Measurements from ENCODE around the gene TRIM25.
A peak's percentile ranks its signal among the peaks of the same experiment; 100 is the strongest.
"Not testable (repeated sequence)": the region's sequence is repeated elsewhere in the genome, so short reads cannot be mapped to it uniquely, and the experiment has no call there.

The TRIM25 gene, protein sequence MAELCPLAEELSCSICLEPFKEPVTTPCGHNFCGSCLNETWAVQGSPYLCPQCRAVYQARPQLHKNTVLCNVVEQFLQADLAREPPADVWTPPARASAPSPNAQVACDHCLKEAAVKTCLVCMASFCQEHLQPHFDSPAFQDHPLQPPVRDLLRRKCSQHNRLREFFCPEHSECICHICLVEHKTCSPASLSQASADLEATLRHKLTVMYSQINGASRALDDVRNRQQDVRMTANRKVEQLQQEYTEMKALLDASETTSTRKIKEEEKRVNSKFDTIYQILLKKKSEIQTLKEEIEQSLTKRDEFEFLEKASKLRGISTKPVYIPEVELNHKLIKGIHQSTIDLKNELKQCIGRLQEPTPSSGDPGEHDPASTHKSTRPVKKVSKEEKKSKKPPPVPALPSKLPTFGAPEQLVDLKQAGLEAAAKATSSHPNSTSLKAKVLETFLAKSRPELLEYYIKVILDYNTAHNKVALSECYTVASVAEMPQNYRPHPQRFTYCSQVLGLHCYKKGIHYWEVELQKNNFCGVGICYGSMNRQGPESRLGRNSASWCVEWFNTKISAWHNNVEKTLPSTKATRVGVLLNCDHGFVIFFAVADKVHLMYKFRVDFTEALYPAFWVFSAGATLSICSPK

DNA sequence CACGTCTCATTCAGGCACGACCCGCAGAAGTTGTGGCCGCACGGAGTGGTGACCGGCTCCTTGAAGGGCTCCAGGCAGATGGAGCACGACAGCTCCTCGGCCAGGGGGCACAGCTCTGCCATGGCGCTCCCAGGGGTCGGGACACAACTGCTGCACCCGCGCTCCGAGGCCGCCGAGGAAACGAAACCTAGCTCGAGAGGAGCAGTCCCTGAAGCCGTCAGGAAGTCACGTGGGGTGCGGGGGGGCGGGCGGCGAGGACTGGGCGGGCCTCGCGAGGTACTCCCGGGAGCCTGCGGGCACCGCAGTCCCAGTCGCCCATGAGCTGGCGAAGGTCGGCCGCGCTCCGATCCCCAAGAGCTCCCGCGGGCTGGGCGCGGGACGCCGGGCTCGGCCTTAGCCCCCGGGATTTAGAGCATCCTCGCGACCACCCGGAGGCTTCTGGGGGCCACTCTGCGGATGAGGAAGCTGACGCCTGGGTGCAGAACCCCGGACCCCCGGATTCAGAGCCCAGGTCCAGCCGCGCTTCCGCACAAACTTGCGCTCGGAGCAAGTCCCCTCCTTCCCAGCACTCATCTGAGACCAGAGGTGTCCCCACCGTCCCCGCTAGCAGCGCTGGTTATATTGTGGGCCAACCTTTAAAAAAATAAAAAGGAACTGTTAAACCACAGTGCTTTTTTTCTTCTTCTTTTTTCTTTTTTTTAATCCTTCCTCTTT lies at the start of gene TRIM25:
Gene TRIM25 (minus strand): TSS at position 183 of the 714 bp plus-strand sequence. CDS start 61 bp downstream, at position 122.
- DNase-seq: peak; percentile 91

DNA sequence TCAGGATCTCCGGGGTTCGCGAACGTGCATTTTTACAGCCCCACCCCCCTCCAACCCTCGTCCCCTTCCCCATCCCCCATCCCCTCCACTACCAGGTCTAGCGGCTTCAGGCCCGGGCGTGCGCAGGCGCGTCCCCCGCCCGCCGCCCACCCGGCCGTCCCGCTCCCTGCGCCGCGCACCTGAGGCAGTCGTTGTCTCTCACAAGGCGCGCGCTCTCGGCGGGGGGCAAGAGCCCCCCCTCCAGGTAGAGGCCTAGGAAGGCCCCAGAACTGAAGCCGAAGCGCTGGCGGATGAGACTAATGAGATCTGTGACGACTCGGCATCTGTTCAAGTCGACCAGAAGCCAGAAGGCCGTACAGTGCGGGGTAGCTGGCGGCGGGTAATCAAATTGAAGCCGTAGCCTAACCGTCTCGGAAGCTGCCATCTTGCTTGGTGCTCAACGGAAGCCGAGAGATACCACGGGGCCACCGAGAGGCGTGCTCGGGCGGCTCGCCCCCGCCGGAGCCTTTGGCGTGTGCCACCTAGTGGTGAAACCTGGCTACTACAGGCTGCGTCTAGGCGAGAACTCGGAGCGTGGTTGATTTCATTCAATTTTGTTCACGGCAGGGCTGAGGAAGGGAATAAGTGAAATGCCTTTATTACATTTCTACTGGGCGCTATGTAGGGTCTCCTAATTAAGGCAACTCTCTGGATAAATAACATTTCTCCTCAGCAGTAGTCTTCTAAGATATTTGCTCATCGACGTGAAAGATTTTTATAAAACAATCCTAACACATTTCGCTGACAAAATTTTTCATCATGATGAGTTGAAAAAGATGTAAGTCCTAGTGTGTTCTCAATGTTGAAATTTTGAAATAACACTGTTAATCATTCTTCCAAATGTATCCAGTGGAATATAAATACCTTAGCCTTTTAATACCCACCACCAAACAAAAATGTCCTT lies 47.0 kb upstream of the TRIM25 start, which contains the start of gene COIL:
Gene COIL (minus strand): TSS at position 455 of the 943 bp plus-strand sequence. CDS start 31 bp downstream, at position 424.
- peak; percentile 97 for DNase-seq

DNA sequence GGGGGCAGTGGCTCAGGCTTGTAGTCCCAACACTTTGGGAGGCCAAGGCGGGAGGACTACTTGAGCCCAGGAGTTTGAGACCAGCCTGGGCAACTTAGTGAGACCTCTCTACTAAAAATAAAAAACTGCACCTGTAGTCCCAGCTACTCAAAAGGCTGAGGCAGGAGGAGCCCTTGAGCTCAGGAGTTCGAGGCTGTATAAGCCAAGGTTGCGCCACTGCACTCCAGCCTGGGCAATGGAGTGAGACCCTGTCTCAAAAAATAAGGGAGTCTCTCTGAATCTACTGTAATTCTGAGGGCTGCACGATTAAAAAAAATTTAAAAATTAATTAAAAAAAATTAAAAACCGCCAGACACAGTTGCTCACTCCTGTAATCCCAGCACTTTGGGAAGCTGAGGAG lies 43.1 kb upstream of the TRIM25 start:
- DNase-seq: no peak

DNA sequence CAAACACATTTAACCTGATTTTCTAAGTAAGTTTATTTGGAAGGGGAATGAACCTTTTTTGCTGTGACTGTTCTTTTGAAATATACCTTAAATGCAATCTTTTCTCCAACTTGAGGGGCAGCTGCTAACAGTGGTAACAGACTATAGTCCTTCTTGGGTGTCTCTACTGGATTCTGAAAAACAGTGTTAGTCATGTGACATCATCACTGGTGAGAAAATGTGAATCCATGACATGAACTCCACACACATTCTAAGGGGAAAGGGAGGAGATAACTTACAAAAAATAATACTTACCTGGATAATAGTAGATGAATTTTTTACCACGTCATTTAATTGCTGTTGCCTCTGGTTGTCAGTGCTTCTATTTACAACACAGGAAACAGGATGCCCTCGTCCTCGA lies 35.7 kb upstream of the TRIM25 start:
- no peak for DNase-seq

DNA sequence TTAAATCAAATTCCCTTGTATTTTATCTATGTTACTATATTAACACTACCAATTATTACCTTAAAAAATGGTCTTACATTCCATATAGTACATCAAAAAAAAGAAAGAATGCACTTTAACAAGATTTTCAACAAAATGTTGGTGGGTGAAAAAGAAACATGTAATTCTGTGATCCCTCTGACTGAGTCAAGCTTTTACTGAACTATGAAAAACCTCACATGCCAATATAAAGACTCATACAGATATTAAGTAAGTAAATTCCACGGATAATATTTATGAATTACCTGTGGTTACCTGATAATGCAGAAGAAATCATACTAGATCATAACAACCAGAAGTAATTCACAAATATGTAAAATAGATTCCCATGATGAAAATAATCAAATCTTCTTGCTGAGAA lies 34.6 kb upstream of the TRIM25 start:
- no peak for DNase-seq

DNA sequence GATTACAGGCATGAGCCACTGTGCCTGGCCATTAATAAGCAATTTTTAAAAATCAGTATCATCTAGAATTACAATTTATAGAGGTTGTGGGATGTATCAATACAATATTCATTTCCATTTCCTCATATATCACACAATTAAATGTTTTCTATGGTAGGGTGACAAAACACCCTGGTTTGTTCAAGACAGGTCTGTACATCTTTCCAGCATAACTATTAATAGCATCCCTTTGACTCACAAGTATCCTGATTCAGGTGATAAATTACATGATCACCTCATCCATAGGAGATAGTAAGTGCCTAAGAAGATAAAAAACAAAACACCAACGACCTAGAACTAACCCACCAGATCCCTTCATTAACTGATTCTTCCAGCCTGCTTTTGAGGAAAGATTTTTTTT lies 33.9 kb upstream of the TRIM25 start:
- no peak for DNase-seq

DNA sequence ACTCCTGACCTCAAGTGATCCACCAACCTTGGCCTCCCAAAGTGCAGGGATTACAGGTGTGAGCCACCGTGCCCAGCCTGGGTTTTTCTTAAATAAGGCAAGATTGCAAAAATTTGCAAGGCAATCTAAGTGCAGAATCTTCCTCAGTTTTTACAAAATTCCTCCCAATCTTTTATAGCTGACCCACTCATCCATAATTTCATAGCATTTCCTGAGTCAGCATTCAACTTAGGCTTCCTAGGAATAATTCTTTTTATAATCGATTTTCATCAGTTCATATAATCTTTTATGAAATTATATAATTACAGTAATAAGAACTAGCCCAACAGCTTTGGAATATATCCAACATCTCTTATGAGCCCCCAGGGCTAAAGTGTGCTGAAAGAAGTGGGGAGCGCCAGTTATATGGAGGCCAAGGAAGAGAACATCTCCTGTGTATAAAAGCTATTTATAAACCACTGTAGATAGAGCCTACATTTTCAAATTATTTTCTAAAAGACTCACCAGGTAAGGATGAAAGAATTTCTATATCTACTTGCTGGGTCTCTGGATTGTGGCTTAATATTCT lies 32.2 kb upstream of the TRIM25 start:
- DNase-seq: no peak

DNA sequence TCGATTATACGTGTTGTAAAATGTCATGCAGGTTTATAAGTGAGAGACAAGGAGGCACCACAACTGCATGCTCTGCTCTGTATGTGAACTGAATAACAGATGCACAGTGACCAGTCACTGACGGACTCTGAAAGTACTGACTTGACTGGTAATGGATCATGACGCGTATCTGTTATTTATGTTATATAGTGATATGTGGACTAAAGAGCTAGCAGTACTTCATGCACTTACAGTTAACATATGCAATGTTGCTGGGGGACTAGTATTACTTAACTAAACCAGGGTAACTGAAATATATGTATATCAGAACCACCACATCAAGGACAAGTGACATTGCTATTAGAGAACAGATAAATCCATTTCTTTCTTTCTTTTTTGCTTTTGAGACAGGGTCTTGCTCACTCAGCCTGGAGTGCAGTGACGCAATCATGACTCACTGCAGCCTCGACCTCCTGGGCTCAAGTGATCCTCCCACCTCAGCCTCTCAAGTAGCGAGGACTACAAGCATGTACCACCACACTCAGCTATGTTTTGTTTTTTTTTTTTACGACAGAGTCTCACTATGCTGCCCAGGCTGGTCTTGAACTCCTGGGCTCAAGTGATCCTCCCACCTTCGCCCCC lies 29.8 kb upstream of the TRIM25 start:
- DNase-seq: no peak

DNA sequence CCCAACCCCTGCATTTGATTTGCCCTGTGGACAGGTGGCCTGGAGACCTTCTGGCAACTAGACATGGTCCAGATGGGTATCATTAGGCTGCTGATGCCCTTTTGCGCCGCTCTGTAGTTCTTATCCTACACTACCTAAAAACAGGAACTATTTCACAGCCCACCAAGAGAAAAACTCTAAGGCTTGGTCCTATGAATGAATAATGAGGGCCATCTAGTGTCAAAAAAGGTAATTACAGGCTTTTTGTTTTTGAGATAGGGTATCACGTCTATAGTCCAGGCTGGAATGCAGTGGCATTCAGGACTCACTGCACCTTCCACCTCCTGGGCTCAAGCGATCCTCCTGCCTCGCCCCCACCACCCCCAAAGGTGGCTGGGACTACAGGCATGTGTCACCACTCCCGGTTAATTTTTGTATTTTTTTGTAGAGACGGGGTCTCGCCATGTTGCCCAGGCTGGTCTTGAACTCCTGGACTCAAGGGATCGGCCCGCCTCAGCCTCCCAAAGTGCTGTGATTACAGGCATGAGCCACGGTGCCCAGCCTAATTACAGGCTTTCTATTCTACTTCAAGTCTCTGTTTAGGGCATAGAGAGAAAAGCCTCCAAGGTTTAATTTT lies 26.1 kb upstream of the TRIM25 start:
- peak; percentile 63 for DNase-seq

DNA sequence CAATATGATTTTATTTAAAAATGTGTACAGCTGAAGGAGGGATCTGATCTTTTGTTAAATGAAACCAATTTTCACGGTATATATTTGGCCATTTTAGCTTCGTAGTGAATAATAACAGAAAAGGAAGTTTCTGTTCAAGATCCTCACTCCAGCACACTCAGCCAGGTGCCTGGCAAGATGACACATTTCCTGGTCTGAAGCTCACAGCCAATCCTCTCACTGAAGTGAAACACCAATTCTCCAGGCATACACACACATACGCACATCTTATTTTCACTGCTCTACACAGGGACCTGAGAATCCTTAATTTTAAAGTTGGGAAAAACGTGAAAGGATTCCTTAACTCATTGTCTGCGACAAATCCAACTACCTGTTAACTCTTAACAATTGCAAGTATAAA lies 24.4 kb upstream of the TRIM25 start:
- DNase-seq: not testable (repeated sequence)

DNA sequence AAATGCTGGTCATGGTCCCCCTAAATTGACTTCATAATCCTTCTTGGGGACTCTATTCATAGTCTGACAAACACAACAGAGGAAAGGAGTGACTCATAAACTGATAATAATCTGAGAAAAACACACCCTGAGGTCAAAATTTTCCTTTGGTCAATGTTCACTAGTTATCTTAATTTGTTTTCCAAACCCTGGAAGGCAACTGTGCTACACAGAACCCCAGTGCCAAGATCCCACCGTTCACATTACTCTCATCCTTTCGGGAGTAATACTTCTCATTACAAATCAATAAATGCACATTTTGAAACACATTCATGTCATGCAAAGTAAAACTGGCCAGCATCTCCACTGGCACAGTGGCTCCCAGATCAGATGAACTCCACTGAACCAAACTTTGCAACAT lies 23.8 kb upstream of the TRIM25 start:
- DNase-seq: no peak

DNA sequence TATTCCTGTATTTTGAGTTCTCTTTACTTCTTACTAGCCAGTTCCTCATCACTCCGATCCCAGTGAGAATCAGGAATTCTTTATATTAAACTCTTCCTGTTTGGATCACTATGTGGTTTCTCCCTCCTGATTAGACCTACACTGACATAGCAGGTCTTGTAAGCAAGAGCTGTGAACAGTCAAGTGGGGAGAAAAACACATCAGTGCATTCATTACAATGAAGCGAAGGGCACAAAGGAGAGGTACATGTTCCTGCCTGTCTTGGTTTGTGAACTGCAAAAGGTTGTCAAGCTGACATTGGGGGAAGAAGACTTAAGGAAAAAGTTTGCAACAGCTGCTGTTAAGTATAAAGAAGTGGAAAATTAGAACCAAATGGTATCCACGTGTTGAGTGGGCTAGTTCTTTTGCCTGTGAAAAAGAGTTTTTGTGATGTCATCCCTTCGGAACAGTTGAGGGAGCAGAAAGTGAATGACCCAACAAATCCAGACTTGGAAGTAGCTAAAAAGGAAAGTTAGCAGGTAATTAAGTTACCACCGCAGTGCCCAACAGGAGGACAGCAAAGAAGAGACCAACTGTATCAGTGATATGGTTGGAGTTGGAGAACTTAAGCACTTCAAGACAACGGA lies 23.0 kb upstream of the TRIM25 start:
- no peak for DNase-seq

DNA sequence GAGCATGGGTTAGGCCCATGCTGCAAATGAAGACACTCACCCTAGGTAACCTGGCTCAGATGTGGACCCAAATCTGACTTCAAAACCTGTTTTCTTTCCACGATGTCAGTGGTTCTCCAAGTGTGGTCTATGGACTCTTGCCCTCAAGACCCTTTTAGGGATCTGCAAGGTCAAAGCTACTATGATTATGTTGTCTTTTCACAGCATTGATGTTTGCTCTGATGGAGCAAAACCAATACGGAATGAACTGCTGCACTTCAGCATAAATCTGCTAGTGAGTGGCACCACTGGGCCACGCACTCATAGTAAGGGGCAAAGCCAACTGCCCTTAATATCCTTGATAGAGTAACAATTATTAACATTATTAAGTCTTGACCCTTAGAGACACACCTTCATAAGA lies 21.6 kb upstream of the TRIM25 start:
- DNase-seq: no peak

DNA sequence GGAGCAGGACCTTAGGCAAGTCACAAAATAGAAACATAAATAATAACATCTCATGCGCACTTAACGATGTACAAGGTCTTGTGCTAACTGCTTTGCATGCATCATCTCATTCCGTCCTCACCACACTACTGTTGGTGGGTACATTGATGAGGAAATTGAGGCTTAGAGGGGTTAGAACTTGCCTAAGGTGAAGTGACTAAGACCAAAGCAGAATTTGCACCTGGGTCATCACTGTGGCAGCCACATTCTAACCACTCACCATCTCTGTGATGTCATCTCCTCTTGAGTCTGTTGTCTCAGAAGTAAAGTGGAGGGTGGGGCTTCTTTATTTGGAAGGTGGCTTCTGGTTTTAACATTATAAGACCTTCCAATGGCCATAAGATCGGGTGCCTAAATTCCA lies 20.4 kb upstream of the TRIM25 start:
- no peak for DNase-seq

DNA sequence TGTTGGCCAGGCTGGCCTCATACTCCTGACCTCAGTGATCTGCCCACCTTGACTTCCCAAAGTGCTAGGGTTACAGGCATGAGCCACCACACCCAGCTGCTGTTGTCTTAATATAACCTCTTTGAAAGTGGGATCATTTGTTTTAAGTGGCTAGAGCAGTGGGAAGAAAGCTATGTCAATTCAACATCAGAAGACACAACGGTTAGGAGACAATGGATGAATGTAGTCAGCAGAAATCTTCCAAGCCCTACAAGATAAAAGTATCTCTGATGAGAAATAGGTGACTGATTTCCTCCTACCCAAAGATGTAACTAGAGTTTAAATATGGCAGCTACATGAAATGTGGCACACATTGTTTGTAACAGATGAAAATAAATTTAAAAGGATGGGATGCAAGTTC lies 20.0 kb upstream of the TRIM25 start:
- no peak for DNase-seq

DNA sequence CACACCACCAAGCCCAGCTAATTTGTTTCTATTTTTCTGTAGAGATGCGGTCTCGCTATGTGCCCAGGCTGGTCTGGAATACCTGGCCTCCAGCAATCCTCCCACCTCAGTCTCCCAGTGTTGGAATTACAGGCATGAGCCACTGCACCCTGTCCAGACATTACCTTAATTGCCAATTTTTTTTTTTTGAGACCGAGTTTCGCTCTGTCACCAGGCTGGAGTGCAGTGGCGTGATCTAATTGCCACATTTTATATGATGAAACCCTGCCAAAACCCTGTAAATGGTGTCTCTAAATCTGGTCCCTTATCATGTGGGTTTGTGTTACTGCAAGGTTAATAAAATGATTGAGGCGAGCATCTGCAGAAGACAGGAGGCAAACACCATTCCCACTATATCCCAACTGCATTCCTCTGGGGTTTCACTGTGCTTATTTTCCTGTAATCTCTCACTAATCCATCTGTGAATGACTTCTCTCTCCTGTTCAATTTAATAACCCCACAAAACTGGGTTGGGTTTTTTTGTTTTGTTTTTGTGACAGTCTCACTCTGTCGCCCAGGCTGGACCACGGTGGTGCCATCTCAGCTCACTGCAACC lies 19.4 kb upstream of the TRIM25 start:
- no peak for DNase-seq

DNA sequence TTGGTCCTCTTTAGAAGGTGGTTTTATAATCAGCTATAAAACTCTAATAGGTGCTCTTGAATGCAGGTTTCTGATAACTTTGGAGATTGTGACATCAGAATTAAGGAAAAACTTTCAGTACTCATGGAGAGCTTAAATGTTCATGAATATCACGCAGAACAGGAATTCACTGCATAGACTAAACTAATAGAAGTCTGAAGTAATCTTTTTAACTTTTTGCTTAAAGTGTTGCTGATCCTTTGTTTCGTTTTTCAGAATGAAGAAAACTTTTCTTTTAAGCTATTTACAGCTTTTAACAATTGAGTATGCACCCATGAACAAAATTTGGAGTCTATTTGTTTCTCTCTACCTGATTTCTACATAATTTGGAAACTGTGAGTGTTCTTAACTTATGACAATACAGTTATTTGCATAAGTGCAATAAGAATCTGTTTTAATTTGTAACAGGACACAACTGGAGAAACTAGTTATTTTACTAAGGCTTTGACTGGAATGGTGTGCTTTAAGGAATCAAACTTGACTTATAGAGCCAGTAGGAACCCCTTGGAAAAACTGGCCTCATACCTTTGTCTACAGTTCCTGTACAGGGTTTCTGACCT lies 17.0 kb upstream of the TRIM25 start:
- DNase-seq: no peak

DNA sequence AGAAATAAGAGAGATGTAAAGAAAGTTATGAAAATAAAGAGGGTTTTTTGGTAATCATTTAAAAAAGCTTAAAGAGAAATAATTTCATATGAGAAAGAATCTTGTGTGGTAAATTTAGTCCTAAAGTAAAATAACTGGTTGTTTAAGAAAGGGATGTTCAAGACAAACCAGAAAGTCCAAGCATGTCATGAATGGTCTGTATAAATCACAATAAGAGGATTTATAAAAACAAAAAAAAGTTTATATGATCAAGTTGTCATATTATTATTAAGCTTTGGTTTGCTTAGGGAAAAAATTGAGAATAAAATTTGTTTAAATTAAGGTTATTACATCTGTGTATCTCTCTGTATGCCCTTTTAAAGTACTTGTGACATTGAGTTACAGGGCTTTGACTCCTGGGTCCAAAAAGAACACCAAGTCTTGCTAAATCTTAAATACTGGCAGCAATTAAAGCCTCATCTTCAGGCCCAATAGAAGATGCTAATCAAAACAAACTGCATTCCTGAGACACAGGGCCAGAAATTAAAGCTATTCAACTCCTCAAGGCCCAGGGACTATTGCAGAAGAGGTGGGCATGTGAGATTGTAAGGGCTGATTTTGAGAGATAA lies 15.6 kb upstream of the TRIM25 start:
- peak; percentile 9 for DNase-seq

DNA sequence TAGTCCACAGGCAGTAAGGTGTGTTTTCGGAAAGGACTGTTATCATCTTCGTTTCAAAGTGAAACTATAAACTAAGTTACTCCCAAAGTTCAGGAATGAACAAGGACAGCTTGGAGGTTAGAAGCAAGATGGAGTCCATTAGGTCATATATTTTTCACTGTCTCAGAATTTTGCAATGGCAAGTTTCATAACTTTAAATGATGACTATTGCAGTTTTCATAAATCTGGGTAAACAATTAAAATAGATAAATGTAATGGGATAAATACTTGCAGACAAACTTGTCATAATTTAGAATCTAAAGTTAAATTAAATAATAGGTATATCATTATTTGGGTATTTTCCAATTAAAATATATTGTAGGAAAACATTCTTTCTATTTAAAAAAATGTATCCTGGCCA lies 14.7 kb upstream of the TRIM25 start:
- DNase-seq: no peak

DNA sequence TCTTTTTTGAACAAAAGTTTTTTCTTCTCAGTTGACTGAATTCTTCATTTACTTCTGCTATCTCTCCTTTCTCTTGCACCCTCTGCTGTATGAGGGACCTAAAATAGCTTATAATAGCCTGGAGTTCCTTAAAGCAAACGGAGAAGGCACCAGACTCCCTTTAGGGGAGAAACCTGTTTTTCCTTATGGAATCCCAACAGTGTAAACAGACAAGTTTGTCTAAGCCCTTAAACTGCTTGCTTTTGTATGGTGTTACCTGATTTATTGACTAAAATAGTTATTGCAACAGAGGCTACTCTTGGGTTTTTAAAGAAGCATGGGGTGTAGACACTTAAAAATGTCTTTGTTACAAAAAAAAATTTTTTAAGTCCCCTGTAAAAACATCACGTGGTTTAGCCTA lies 12.9 kb upstream of the TRIM25 start:
- DNase-seq: no peak

Measured in NCI-H1436 (cell line).